Stimulated activated naive CD4-positive, alpha-beta T cell (primary cell): ENCODE measurements around the gene SMIM7.
A peak's percentile ranks its signal among the peaks of the same experiment; 100 is the strongest.
"Not testable (repeated sequence)": the region's sequence is repeated elsewhere in the genome, so short reads cannot be mapped to it uniquely, and the experiment has no call there.

Experiments
- DNase-seq, 6 experiments: peaks; one replicate each; lab custom pipeline; 2025; lab: John Stamatoyannopoulos, UW

Gene SMIM7

DNA sequence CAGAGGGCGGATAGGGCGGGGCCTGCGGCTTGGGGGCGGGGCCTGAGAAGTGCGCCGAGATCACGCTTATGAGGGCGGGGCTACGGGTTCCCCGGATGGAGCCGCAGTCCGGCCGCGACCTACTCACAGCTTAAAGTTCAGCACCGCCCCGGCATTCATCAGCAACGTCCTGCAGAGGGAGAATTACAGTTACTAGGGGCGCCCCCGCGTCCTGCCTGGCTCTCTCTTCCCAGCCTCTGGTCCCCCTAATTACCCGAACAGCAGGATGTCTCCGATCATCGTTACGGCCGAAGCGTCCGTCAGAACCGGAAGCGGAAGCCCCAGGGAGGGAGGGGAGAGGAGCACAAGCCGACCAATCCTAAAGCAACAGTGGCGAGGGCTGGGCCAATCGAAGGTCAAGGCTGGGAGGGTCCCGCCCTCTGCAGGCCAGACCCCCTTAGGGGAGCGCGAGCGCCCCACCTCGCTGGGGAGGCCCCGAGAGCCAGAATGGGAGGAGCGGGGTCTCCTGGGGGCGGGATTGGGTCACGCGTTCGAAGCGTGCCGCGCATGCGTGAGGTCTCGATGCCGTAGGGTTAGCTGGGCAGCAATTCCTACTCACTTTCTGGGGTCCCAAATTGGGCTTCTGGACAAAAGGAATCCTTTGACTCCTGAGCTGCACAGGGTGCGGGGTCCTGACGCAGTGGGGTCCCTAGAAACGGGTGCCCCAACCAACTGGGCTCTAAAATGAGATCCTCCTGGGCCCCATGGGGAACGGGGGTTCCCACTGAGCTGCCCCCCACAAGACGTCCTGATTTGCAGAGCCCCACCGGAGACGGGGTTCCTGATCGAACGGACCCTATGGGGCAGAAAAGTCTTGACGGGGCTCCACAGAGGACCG lies at the start of gene SMIM7:
SMIM7 (minus strand) TSS at position 313 of the 877 bp plus-strand sequence; CDS start at position 279, 34 bp downstream.
- peak; percentile 98 to 100 (median 100) for DNase-seq

GRCh38 chr19:16703677-16704076 lies 43.7 kb upstream of the SMIM7 start:
- no peak for DNase-seq

- no peak for DNase-seq
Observed at GRCh38 chr19:16702123-16702522, 42.2 kb upstream of the SMIM7 start.

DNA sequence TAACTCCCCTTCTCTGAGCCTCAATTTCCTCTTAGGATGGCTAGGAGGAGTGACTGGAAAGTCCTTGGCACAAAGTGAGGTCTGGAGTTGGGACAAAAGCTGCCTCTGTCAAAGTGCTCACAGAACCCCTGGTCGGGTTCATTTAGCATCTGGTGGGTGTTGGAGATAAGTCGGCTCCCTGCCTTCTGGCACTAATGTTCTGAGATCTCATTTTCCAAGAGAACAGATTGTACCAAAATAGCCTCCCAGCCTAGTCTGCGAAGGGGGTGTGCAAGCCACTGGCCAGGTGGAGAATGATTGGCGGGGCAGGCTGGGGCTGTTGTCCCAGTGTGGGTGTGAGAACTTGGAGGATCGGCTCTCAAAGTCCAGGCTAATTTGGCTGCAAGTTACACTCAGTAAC lies 39.0 kb upstream of the SMIM7 start:
- DNase-seq = no peak

- no peak for DNase-seq
Observed at GRCh38 chr19:16688084-16688483, 28.1 kb upstream of the SMIM7 start.

- no peak for DNase-seq
Observed at GRCh38 chr19:16684216-16684615, 24.3 kb upstream of the SMIM7 start.

DNA sequence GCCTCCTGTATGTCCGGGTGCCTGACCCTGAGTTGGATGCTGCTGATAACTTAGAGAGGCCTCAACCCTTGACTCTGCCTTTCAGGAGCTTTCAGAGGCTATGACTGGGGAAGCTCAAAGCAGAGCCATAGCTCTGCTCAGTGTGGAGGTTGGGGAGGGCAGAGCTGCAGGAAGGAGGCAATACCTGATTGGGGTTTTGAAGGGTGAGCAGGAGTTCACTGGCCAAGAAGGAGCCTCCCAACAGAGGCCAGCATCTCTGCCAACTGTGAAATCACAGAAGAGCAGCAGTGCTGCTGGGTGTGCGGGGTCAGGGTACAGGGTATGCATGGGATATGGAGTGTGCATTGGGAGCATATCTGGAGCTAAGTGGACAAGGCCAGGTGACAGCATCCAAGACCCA lies 22.6 kb upstream of the SMIM7 start:
- no peak for DNase-seq

DNA sequence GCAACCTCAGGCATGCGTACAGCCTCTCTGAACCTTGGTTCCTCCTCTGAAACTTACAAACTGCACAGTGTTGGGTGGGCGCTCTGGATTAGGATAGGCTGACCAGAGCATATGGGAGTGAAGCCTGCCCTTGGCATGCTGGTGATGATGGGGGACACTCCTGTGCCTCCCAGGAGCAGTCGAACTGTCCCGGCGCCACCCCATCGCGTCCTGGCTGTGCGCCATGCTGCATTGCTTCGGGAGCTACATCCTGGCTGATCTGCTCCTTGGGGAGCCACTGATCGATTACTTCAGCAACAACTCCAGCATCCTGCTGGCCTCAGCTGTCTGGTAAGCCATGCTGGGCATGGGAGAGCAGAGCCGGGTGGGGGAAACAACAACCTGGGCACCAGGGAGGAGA lies 19.9 kb upstream of the SMIM7 start:
- DNase-seq = no peak

- DNase-seq = no peak
Observed at GRCh38 chr19:16678498-16678897, 18.6 kb upstream of the SMIM7 start.

DNA sequence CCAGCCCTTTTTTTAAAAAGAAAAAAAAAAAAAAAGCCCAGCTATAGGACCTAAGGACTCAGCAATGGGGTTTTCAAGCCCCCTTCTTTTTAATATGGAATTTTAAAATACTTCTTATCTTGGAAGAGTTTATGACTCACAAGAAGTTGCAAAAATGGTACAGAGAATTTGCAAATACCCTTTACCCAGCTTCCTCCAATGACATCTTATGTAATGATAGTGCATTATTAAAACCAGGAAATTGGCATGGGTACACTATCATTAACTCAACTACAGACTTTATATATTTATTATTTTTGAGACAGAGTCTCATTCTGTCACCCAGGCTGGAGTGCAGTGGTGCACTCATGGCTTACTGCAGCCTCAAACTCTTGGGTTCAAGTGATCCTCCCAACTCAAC lies 17.1 kb upstream of the SMIM7 start:
- no peak for DNase-seq

- DNase-seq = no peak
Observed at GRCh38 chr19:16676101-16676798, 16.3 kb upstream of the SMIM7 start.

- not testable (repeated sequence) for DNase-seq
Observed at GRCh38 chr19:16673839-16674238, 13.9 kb upstream of the SMIM7 start.

DNA sequence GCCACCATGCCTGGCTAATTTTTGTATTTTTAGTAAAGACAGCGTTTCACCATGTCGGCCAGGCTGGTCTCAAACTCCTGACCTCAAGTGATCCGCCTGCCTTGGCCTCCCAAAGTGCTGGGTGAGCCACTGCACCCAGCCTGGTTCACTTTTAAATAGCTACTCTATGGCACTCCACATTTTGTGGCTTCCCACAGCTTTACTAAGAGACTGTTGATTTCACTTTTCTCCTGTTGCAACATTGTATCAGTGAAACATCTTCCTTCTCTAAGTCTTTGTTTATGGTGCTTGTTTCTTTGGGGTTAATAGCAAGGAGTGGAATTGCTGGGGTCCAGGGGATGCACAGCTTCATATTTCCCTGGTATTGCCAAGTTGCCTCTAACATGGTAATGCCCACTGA lies 13.3 kb upstream of the SMIM7 start:
- no peak for DNase-seq

GRCh38 chr19:16671652-16672274 lies 11.8 kb upstream of the SMIM7 start:
- no peak for DNase-seq

DNA sequence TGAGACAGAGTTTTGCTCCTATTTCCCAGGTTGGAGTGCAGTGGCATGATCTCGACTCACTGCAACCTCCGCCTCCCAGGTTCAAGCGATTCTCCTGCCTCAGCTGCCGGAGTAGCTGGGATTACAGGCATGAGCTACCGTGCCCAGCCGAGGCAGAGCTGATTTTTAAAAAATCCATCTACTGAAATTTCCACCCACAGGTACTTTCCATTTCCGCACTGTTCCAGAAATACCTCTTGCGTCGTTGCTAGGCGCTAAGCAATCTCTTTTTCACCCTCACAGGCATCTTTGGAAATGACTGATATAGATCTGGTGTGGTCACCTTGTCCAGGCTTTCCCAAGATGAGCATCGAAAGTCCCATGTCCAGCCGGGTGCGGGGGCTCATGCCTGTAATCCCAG lies 10.3 kb upstream of the SMIM7 start:
- no peak for DNase-seq

DNA sequence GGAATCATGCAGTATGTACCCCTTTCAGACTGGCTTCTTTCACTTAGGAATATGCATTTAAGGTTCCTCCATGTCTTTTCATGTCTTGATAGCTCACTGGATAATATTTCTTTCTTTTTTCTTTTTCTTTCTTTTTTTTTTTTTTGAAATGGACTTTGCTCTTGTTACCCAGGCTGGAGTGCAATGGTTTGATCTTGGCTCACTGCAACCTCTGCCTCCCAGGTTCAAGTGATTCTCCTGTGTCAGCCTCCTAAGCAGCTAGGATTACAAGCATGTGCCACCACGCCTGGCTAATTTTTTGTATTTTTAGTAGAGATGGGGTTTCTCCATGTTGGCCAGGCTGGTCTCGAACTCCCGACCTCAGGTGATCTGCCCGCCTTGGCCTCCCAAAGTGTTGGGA lies 8.8 kb upstream of the SMIM7 start:
- not testable (repeated sequence) for DNase-seq

GRCh38 chr19:16668176-16668575 lies 8.2 kb upstream of the SMIM7 start:
- DNase-seq = no peak

DNA sequence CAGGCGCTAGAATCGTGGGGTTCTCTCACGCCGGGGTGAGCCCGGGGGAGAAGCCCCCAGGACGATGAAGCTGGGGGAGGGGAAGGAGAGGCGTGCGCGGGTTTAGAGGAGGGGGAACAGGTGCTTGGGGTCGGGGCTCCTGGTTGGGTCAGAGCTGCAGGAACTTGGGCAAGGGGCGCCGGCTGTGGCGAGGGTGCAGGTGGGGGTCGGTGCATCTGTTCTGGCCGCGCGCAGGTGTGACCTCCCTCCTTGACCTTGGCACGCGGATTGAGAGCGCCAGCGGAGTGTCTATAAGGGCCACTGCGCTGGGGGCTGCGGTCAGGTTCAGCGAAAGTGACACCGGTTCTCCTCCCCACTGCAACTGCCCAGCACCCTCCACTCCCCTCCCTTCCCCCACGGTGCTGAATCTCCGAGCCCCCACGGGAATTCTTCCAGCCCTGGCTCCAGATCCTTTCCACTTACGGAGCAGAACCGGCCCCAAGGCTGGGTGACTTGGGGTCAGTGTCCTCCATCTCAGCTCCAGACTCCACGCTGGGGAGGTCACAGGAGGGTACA lies 1.6 kb upstream of the SMIM7 start:
- DNase-seq = peak in 1 of 6 experiments; percentile 24

DNA sequence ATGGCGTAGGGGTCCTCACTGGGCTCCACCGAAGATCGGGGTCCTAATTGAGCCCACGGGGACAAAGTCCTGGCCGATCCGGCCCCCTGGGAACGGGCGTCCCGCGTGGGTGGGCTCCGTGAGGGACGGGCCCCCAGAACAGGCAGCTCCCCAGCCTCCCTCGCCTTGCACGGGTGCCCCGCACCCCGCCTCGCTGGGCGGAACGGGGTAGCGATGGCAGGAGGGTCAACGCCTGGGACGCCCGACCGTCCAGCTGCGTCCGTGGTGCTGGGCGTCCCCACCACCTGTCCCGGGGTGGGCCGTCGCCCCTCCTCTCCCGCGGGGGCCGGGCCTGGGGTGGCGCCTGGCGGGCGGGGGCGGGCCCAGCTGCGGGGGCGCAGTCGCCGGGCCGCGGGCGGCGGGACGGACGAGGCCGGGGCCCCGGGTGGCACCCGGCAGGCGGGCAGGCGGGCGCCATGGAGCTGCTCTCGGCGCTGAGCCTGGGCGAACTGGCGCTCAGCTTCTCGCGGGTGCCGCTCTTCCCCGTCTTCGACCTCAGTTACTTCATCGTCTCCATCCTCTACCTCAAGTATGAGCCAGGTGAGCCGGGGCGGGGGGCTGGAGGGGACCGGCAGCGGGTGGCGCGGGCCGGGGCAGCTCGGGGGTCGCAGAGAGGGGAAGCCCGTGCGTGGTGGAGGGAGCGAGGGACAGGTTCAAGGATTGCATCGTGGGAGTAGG lies 977 bp upstream of the SMIM7 start, which contains the start of gene TMEM38A:
TMEM38A (plus strand) TSS at position 377 of the 717 bp plus-strand sequence; CDS start at position 456, 79 bp downstream.
- DNase-seq = peak in 5 of 6 experiments; percentile 7 to 51 (median 50)

DNA sequence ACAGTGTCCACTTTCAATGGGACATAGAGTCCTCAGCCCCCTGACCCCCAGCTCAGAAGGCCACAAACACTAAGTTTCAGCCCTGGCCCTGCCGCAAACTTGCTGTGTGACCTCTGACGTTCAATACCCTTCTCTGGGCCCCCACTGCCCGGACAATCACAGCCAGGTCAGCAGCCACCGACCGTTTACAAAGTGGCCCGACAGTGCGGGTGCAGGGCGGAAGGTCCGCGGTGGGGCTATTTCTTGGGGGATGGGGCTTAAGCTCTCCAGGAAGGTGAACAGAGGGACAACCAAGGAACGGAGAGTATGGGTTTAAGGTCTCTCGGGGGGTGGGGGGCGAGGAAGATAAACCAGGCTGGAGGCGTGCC lies 496 bp downstream of the SMIM7 start:
- no peak for DNase-seq

DNA sequence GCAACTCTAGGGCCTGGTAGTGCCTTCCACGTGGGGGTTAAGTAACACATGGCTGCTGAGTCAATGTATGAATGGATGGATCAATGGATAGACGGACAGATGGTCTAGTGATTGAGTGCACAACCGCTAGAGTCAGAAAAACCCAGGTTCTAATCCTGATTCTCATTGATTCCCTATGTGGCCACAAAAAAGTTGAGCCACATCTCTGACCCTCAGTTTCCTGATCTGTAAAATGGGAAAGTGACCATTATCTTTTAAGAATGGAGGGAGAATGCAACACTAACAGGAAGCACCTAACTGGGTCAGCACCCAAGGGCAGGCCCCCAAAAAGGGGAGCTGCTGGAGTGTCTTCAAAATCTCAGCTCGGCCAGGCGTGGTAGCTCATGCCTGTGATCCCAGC lies 2.6 kb downstream of the SMIM7 start:
- no peak for DNase-seq

DNA sequence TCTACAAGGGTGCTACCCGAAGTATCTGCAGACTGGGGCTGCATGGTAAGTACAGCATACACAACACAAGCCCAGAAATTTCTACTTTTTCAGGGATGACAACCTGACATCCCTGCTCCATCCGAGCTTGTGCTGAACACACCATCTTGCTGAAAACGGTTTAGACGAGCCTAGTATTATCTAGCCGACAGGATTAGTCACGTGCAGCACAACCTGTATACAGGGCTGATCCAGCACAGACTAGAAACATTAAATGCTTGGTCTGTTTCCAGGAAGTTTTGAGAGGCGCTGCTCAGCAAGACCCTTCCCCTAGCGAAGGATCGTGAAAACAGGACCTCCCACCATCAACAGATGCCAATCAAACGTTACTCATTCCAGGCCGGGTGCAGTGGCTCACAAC lies 4.2 kb downstream of the SMIM7 start:
- DNase-seq = no peak
